MM.1S (cell line): ENCODE measurements around the gene UHRF1.
"Not testable (repeated sequence)": the region's sequence is repeated elsewhere in the genome, so short reads cannot be mapped to it uniquely, and the experiment has no call there.

Experiments used
- DNase-seq: peaks from one replicate; pipeline ENCODE4 v3.0.0-alpha.2; 2015
- H2AFZ ChIP-seq: fragments of 300-600 bp; sonication (generic); 2 replicates; pipeline ENCODE4 v1.6.0; 2016; ENCODE audit warnings: antibody characterized with exemption, low read length
- H3F3A ChIP-seq: fragments of 300-600 bp; sonication (generic); 2 replicates; pipeline ENCODE4 v1.6.1; 2016; ENCODE audit warnings: mild to moderate bottlenecking, antibody characterized with exemption, low read length, moderate library complexity, mixed read lengths; ENCODE audit not compliant: insufficient read depth
- H3K27ac ChIP-seq: fragments of 300-600 bp; sonication (generic); 2 replicates; pipeline ENCODE4 v1.5.1; 2016; ENCODE audit warnings: mild to moderate bottlenecking, low read length
- H3K27me3 ChIP-seq: fragments of 300-600 bp; sonication (generic); replicated peaks from 2 replicates; pipeline ENCODE4 v1.6.0; 2016; ENCODE audit warnings: low read length; ENCODE audit not compliant: insufficient read depth
- H3K36me3 ChIP-seq: fragments of 300-600 bp; sonication (generic); replicated peaks from 2 replicates; pipeline ENCODE4 v1.6.1; 2016; ENCODE audit warnings: mild to moderate bottlenecking, low read length, mixed read lengths; ENCODE audit not compliant: insufficient read depth
- H3K4me1 ChIP-seq: fragments of 300-600 bp; sonication (generic); 2 replicates; pipeline ENCODE4 v1.6.1; 2016; ENCODE audit warnings: low read length, mixed read lengths
- H3K4me2 ChIP-seq: fragments of 300-600 bp; sonication (generic); 2 replicates; pipeline ENCODE4 v1.6.0; 2016; ENCODE audit warnings: low read depth, low read length
- H3K4me3 ChIP-seq: fragments of 300-600 bp; sonication (generic); 2 replicates; pipeline ENCODE4 v1.5.1; 2016; ENCODE audit warnings: low read length, mixed read lengths
- H3K79me2 ChIP-seq: fragments of 300-600 bp; sonication (generic); 2 replicates; pipeline ENCODE4 v1.6.1; 2016; ENCODE audit warnings: mixed run types, low read length, mixed read lengths
- H3K9ac ChIP-seq: fragments of 300-600 bp; sonication (generic); 2 replicates; pipeline ENCODE4 v1.6.1; 2016; ENCODE audit warnings: low read length, mixed read lengths
- H3K9me2 ChIP-seq: fragments of 300-600 bp; sonication (generic); replicated peaks from 2 replicates; pipeline ENCODE4 v1.6.1; 2016; ENCODE audit warnings: mild to moderate bottlenecking, low read length, mixed read lengths; ENCODE audit not compliant: insufficient read depth
- H3K9me3 ChIP-seq: fragments of 300-600 bp; sonication (generic); replicated peaks from 2 replicates; pipeline ENCODE4 v1.6.1; 2016; ENCODE audit warnings: mild to moderate bottlenecking, low read length, mixed read lengths; ENCODE audit not compliant: insufficient read depth
- H4K20me1 ChIP-seq: fragments of 300-600 bp; sonication (generic); 2 replicates; pipeline ENCODE4 v1.6.1; 2016; ENCODE audit warnings: mild to moderate bottlenecking, low read length, moderate library complexity, mixed read lengths; ENCODE audit not compliant: insufficient read depth
- CTCF ChIP-seq: fragments of 300-600 bp; sonication (generic); IDR thresholded peaks from 2 replicates; pipeline ENCODE4 v1.5.1; 2016; ENCODE audit warnings: antibody characterized with exemption, low read length, mixed read lengths
- EZH2 ChIP-seq: fragments of 300-600 bp; sonication (generic); optimal IDR thresholded peaks from 2 replicates; pipeline ENCODE3; 2017; ENCODE audit warnings: low read depth, mild to moderate bottlenecking, antibody characterized with exemption, low read length, mixed read lengths
- EZH2phosphoT487 ChIP-seq: fragments of 300-600 bp; sonication (generic); IDR thresholded peaks from 2 replicates; pipeline ENCODE4 v1.6.1; 2018; ENCODE audit warnings: antibody characterized with exemption, low read length

The UHRF1 gene

GRCh38 chr19:4877753-4878490, 31.4 kb upstream of the UHRF1 start:
- TF ChIP-seq EZH2 (no peak), CTCF (no peak), EZH2phosphoT487 (no peak)
- H3K27me3 ChIP-seq, result 0 out of 2 replicates have a peak, but pooled peaks cover 6% of the 10 kb centered on the region
- no peak overlapping the region for H3K9ac ChIP-seq
- no peak overlapping the region for H2AFZ ChIP-seq
- H3K27ac ChIP-seq, result no peak overlapping the region
- no peak for DNase-seq
- no peaks in the 10 kb centered on the region for H3K9me2 ChIP-seq
- no peaks in the 10 kb centered on the region for H4K20me1 ChIP-seq
- H3K4me1 ChIP-seq, result no peaks in the 10 kb centered on the region
- no peaks in the 10 kb centered on the region for H3K79me2 ChIP-seq
- H3K4me3 ChIP-seq, result no peak overlapping the region
- H3K4me2 ChIP-seq, result no peak overlapping the region
- H3F3A ChIP-seq, result no peaks in the 10 kb centered on the region
- no peaks in the 10 kb centered on the region for H3K9me3 ChIP-seq
- H3K36me3 ChIP-seq, result no peaks in the 10 kb centered on the region

GRCh38 chr19:4878491-4878968, 30.8 kb upstream of the UHRF1 start:
- 0 out of 2 replicates have a peak, but pooled peaks cover 6% of the 10 kb centered on the region for H3K27me3 ChIP-seq
- H3K36me3 ChIP-seq, result no peaks in the 10 kb centered on the region
- no peak overlapping the region for H3K27ac ChIP-seq
- no peak overlapping the region for H3K4me2 ChIP-seq
- H4K20me1 ChIP-seq, result no peaks in the 10 kb centered on the region
- TF ChIP-seq CTCF, result no peak
- no peak for TF ChIP-seq EZH2
- TF ChIP-seq EZH2phosphoT487, result no peak
- H3K4me1 ChIP-seq, result no peaks in the 10 kb centered on the region
- no peak overlapping the region for H2AFZ ChIP-seq
- no peaks in the 10 kb centered on the region for H3F3A ChIP-seq
- H3K9me3 ChIP-seq, result no peaks in the 10 kb centered on the region
- H3K4me3 ChIP-seq, result no peak overlapping the region
- H3K79me2 ChIP-seq, result no peaks in the 10 kb centered on the region
- DNase-seq, result no peak
- H3K9me2 ChIP-seq, result no peaks in the 10 kb centered on the region
- H3K9ac ChIP-seq, result no peak overlapping the region

- Histone ChIP-seq H3K36me3 (no peaks in the 10 kb centered on the region), H3K9me3 (no peaks in the 10 kb centered on the region), H2AFZ (no peak overlapping the region), H3K4me2 (no peak overlapping the region), H3K27me3 (0 out of 2 replicates have a peak, but pooled peaks cover 2% of the 10 kb centered on the region), H3K79me2 (no peaks in the 10 kb centered on the region), H3K4me3 (no peak overlapping the region), H4K20me1 (no peaks in the 10 kb centered on the region), H3F3A (no peaks in the 10 kb centered on the region), H3K9ac (no peak overlapping the region), H3K9me2 (no peaks in the 10 kb centered on the region), H3K4me1 (no peaks in the 10 kb centered on the region), H3K27ac (no peak overlapping the region)
- no peak for DNase-seq
- TF ChIP-seq EZH2phosphoT487, result no peak
- TF ChIP-seq EZH2, result no peak
- no peak for TF ChIP-seq CTCF
These were observed 30.3 kb upstream of the UHRF1 start for GRCh38 chr19:4879041-4879440.

GRCh38 chr19:4882874-4883273, 26.4 kb upstream of the UHRF1 start:
- not testable (repeated sequence) for H3K9me3 ChIP-seq, H3F3A ChIP-seq, H4K20me1 ChIP-seq, H3K27me3 ChIP-seq, H3K9me2 ChIP-seq, DNase-seq, H3K9ac ChIP-seq, H3K4me3 ChIP-seq, H3K27ac ChIP-seq, H3K4me1 ChIP-seq, H3K36me3 ChIP-seq, H3K4me2 ChIP-seq, H3K79me2 ChIP-seq, H2AFZ ChIP-seq

- not testable (repeated sequence) for H3K9me2 ChIP-seq, H4K20me1 ChIP-seq, H2AFZ ChIP-seq, H3K36me3 ChIP-seq, H3K4me1 ChIP-seq, H3K9ac ChIP-seq, H3K9me3 ChIP-seq, H3K4me2 ChIP-seq, H3K79me2 ChIP-seq, H3K27ac ChIP-seq, DNase-seq, H3F3A ChIP-seq, H3K4me3 ChIP-seq
- peaks cover 13% of the 10 kb centered on the region for H3K27me3 ChIP-seq
These were observed 24.3 kb upstream of the UHRF1 start for GRCh38 chr19:4884993-4885392.
